Hematopoietic multipotent progenitor cell treated with erythropoietin and hydrocortisone succinate and interleukin-3 and kit ligand, for 4 days (in vitro differentiated cells): Measurements from ENCODE around the gene PRR29.

Experiments used
- DNase-seq: peaks from one replicate; pipeline ENCODE4 v3.0.0-alpha.2; 2015

PRR29 gene

DNA sequence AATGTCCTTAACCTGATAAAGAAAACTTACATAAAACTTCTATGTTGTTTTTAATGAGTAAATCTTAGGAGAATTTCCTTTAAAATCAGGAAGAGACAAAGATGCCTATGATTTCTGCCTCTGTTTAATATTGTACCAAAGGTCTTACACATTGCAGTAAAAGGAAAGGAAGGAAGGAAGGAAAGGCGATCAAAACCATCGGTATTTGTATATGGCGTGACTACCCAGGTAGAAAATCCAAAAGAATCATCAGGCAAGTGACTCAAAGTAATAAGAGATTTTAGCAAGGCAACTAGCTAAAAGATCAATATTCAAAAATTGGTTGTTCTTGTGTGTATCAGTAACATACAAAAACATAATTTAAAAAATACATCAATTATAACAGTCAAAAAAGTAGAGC lies 18.8 kb downstream of the PRR29 start:
- no peak for DNase-seq

DNA sequence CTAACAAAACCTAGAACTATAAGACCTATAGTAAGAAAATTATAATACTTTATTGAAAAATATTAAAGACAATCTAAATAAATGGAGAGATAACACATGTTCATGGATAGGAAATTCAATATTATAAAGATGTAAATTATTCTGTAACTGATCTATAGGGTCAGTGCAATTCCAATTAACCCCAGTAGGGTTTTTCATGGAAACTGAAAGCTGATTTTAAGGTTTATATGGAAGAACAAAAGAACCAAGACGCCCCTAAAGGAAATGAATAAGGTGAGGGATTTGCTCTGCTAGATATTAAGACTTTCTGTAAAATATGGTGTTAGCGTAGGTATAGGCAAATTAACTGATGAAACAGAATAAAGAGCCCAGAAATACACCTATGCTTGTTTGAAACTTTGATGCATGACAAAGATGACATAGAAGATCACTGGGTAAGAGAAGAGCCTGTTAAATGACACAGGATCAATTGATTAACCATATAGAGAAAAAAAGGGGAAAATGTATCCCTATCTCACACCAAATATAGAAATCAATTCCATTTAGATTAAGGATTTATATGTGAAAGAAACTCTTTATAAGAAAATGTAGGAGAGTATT lies 19.3 kb downstream of the PRR29 start:
- DNase-seq = peak; percentile 41

DNA sequence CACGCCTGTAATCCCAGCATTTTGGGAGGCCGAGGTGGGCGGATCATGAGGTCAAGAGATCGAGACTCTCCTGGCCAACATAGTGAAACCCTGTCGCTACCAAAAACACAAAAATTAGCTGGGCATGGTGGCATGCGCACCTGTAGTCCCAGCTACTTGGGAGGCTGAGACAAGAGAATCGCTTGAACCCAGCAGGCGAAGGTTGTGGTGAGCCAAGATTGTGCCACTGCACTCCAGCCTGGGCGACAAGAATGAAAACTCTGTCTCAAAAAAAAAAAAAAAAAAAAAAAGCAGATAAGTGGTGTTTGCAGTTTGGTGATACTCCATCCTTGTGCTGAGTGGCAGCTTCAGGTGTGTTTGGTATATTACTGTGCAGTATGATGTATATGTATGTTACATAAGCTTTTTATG lies 21.4 kb downstream of the PRR29 start:
- peak; percentile 50 for DNase-seq

DNA sequence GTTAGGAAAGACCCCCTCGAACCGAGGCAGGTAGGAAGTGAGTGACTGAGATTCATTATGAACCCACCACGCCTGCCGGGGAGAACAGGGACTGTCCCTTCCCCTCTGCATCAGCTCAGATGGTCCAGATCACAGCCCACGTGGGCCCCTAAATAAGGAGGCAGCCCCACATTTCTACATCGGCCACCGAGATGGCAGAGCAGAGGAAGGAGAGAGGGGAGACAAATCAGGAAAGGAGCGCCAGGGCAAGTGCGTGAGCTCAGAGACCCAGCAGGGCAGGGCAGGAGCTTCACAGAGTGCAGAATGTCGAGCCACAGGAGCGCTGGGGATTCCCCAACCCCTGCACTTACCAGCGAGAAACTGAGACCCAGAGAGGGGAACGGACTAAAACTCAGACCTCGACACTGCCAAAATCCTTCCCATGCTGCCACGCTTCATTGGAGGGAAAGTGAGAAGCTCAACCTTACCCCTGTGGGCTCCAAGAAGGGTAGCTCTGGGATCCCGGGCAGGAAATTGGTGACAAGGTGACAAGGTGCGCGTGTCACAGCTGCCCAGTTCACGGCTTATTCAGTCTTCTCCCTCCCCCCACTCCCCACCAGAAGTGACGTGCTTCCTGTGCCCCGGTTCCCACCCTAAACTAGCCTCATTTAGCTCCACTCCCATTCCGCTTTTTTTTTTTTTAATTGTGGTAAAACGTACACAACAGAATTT lies 22.1 kb downstream of the PRR29 start, which contains the start of gene ICAM2:
TSS of gene ICAM2 (minus strand) at position 578 of the 711 bp plus-strand sequence. CDS start 13,942 bp downstream, outside the sequence.
- DNase-seq = peak; percentile 98

DNA sequence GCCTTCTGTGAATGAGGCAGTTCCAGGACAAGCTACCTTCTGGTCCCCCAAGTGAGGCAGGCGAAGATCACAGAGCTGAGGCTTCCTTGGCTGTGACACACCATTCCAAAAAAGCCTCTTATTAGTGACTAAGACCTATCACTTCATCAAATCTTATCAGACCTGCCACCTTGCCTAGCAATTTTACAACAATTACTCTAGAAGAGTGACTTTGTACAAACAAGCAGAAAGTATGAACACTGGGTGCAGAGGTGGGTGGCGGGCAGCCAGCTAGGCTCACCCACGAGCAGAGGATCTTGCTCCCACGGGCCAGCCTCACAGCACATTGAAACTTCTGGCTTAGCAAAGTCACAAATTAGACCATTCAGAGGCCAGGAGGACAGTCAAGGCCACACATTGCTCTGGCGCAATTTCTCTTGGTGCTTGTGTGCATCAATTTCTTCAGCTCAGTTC lies 24.5 kb downstream of the PRR29 start:
- DNase-seq = peak; percentile 66

DNA sequence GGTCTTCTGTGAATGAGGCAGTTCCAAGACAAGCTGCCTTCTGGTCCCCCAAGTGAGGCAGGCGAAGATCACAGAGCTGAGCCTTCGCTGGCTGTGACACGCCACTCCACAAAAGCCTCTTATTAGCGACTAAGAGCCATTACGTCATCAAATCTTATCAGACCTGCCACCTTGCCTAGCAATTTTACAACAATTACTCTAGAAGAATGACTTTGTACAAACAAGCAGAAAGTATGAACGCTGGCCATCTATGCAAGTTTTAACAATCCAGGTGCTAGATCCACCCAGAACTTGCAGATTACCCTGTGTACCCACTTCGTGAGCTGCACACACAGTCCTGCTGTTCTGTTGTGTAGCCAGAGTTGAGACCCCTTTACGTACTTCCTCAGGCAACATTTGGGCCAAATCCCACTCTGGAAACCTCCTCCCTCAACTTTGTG lies 26.1 kb downstream of the PRR29 start:
- peak; percentile 96 for DNase-seq

DNA sequence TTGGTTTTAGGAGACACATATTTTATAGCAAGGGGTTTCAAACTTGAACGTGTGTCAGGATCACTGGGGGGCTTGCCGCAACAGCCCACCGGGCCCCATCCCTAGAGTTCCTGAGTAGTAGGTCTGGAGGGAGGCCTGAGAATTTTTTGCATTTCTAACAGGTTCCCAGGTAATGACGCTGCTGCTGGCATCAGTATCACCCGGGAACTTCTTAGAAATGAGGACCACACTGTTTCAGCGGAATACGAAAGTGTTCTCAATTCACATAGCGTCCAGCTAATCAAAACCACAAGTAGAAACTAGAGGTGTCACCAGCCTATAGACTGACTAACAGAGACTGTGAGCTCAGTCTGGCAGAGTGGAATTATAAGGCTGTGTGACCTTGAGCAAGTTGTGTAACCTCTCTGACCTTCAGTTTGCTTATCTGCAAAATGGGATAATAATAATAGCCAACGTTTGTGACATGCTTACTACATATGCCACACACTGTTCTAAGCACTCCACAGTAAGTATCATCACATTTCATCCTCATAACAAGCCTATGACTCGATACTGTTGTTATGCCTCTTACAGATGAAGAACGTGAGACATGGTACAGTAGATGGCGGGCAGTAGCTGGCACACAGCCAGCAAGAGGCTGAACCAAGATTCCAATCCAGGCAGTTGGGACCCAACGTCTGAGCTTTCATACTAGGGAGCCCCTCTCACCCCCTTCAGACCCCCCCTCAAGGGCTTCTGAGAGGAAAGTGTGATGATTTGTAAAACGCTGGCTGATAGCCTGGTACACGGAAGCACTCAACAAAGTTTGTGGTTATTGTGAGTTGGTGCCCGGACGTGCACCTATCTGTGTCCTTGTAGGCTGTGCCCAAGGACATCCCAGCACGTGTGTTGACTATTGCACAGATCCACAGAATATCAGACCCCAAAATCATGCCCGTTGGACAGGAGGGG lies 26.9 kb downstream of the PRR29 start:
- DNase-seq = peak; percentile 46

DNA sequence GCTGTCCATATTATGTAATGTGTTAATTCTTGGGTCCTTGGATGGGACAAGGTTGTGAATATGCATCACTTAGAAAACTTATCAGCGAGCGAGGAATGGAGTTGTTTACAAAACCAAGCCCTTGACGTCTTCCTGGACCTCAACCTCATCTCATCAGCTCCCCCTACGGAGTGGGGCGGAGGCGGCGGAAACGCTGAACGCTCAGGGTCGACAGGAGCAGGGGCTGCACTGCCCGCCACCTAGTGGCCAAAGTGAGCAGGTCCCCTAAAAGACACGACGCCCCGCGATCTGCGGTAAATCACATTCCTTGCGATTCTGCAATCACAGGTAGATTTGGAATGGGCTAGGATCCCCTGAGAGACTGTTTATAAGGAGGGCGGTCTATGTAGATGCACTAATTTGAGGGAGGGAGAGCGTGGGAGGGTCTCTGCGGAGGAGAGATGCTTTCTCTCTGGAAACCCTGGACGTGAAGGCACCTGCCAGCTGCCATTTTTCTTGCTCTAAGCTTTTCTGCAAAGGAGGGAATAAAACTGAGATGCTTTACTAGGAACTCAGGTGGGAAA lies 27.7 kb downstream of the PRR29 start:
- DNase-seq = peak; percentile 98

DNA sequence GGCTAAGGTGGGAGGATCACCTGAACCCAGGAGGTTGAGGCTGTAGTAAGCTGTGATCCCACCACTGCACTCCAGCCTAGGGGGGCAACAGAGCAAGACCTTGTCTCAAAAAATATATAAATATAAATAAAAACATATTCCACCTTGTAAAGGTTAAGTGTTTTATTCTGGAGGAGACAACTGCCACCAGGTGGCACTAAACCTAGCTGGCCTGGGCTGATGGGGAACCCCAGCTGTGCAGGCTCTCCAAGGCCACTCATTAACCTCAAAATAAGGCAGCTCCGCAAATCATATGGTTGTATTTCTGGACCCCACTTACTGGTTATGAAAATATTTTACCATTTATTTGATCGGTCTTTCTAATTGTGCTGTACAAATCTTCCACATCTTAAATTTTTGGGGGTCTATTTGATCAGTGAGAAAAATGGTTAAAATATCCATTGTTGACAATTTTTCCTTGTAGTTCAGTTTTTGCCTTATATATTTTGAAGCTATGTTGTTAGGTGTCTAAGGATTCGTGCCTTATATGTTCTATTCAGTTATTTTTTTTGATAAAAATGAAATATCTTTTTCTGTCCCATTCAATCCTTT lies 30.8 kb downstream of the PRR29 start:
- peak; percentile 87 for DNase-seq

DNA sequence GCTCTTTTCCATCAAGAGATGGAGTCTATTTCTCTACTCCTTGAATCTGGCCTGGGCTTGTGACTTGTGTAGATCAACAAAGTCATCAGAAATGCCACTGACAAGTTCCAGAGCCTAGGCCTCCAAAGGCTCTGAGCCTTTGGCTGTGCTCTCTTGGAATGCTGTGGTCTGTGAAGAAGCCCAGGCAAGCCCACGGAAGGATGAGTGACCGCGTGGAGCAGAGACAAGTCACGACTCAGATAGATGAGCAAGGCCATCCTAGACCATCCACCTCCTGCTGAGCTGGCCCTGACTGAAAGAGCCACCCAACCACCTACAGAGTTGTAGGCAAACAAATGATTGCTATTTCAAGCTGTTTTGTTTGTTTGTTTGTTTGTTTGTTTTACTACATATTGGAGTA lies 33.9 kb downstream of the PRR29 start:
- no peak for DNase-seq

DNA sequence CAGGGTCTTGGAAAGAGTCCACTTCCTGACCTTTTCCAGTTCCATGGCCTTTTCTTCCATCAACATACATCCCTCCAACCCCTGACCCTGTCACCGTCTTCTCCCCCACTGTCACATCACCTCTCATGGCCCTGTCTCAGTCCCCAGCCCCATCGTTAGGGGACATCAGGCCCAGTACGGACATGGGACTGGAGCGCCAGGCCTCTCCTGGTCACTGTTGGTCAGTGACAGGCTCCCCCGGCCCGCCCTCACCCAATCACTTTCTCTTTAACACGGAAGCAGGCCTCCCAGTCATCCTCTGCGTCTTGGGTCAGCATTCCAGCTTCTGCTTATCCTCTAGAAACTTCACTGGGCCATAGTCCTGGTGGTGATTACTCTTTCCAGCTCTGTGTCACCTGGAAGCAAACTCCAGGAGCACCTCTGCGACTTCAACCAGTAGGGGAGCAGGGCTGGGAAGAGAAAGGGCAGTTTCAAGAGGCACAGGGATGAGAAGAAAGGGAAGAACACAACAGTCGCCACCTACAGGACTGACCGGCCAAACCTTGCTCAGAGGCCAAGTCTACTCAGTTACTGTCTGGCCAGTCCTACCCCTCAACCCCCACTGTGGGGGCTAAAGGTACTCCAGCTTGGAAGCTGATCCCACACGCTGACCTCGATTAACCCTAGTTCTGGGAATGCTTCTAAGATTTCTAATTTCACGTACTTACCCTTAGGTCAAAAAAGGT lies 38.2 kb downstream of the PRR29 start:
- DNase-seq = no peak

DNA sequence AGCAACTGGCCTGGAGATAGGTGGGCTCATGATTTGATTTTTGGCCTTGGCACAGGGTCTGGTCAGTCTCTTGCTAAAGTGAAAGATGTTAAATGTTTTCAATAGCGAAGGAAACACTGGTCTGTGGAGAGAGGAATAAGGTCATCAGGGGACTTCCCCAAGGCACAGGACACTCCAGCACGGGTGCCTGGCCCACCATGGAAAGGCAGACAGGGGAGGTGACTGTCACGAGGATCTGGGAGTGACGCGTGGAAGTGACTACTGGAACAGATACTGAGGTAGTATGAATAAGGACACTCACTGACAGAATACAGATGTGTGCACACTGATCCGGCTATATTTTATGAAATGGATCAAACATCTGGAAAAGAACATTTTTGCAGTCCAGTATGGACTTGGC lies 39.0 kb downstream of the PRR29 start:
- no peak for DNase-seq

DNA sequence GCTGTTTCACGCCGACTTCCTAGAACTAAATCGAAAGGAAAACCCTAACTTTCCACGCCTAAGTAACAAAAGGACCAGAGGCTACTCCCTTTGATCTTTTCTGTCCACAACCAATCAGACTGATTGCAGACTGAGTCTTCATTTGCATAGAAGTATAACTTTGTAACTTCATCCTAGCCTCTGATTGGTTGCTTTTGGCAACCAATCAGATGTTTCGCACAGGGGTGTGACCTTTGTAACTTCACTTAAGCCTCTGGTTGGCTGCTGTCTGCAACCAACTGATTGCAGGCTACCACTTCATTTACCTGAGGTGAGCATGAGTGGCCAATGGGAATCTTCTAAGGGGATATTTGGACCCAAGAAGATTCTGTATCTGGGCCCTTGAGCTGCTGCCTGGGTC lies 39.7 kb downstream of the PRR29 start:
- no peak for DNase-seq

DNA sequence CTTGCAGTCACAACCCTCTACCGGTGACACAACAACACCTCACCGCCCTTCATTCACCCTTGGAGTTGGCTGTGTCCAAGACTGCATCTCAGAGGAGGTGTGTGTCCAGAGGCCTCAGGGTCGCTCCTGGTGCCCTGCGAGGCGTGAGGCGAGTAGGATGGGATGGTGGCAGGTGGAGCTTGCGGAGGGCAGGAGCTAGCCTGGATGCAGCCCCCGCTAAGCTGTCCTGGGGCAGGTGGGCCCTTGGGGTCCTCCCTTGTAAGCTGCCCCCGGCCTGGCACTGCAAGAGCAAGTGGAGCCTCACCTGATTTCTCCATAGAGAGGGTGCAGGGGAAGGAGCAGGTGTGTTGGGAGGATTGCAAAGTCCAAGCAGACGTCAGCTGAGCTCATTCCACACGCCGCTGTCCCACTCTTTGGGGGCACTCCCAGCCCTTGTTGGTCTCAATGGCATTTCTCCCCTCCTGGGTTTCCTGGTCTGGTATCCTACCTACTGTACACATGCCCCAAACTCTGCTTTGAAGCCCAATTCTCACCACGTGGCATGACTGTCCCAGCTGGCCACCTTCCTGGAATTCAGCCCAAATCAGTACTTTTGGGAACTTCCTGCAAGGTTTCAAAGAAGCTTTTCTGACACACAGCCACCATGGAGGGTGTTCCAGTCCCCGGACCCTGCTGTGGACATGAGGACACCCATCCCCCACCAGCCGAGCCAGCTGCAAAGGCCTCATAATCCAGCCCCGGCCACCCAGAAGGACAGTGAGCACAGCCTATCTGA lies 40.4 kb downstream of the PRR29 start:
- no peak for DNase-seq

DNA sequence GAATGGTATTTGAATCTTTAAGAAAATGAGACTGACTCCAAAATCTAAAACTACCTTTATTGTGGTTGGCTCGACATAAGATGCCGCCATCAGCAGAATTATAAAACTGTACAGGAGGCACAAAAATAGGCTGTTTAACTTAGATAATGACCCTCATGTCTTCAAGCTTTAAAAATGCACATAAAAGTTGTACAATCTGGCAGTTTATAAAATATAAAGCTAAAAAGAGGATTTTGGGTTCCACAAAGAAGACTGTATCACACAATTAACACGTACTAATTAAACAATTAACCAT lies 40.9 kb downstream of the PRR29 start:
- no peak for DNase-seq

DNA sequence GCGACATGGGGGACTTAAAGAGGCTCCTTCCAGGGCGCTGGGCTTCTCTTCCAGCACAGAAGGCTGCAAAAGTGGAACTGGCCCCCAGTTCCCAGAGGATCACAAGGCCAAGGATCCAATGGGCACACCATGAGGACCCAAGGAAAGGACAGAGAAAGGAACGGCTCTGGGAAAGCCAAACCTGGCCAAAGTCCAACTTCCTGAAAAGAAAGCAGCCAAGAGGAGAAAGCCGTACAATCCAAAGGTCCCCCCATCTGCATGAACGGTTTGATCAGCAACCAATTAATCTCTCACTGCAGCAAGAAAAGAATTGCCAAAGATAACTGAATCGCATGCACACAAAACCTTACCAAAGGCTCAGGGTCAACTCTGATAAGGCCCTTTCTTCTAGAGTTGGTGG lies 42.1 kb downstream of the PRR29 start:
- DNase-seq = no peak

DNA sequence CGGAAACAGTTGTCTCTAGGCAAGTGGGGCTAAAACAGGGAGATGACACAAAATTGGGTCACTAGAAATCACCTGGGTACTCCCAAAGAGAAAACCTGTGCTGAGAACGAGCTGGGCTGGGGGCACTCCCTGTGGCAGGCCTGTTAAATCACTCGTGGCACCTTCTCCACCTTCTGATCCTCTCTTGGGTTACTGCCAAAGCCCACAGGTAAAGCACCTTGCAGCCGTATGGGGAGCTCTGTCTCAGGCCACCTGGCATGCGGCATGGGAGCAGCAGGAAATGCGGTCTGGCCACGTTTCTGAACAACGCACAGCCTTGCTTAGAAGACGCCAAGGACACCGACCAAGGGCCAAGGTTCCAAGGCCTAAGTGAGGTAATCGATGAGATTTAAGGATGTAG lies 43.8 kb downstream of the PRR29 start:
- DNase-seq = no peak

DNA sequence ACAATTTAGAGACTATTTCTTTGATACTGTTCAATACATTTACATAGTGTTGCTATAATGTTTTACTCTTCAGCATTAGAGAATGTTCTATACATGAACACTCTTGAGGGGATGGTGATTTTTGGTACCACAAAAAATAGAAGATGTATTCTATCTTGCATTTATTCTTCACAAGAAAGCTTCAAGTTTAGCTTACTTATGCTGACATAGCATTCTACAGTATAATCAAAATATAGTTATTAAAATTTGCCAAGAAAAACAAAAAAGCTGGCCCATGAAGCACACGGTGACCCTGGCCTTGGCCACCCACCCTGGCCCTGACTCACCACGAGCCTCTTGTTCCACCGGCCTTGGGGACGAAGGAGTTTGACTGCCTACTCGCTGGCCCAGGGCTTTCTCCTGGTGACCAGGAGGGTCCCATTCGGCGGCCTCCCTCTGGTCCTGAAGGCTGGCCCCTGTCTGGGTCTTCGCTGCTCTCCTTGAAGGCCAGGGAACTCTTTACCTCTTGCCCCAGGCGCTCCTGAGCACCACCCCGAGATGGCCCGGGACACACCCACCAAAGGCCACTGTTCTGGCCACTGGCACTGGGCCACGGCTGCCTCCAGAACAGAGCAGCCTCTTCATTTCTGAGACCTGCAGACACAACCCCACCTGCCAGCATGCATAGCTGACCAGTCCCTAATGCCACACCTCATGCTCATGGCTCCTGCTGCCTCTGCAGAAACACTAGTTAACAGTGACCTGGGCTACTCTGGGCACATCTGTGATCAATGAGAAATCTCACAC lies 44.7 kb downstream of the PRR29 start:
- no peak for DNase-seq

DNA sequence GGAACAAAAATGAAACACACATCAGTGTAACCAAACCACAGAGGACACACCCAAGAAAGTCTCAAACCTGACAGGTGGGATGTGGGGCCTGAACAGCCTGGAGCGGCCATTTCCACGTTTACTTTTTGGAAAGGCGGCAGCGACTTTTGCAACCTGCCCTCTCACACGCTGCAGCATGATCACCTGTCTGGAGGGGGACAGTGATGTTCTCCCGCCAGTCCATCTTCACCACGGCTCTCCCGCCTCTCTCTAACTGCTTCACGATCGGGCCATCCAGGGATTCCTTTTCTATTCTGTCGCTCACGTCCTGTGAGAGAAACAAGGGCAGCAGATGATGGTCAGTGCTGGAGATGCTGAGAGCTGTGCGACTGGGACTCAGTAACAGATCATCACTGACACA lies 47.0 kb downstream of the PRR29 start:
- DNase-seq = no peak

DNA sequence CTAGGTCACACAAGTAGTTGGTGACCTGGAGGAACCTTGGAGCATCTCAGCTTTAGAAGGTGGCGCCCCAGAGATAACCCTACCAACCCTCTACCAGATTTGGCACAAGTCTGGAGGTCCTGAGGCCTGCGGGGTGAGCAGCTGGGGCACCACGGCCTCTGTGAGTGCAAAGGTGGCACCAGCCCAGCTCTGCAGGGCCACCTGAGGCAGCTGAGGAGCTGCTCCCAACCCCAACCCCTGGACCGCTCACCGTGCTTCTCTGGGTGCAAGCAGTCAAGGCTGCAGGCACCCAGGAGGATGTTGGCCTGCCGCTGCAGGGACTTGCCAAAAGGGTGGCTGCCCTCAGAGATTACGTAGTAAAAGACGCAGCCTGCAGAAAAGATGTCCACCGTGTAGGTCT lies 50.7 kb downstream of the PRR29 start:
- no peak for DNase-seq

DNA sequence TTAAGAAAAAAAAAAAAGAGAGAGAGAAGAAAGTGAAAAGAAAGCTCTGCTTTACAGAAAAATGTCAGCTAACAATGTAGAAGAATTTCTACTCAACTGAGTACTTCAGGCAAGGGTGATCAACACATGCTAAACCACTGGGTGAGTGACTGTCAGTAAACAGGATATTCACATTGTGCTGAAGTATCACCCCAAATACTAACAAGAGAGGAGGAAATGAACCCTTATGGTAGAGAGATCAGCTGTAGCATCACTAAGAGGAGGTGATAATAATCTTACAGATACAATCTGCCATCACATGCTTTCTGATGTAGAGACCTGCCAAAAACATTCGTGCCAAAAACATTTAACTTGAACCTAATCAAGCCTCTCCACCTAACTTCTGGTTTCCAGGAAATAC lies 53.0 kb downstream of the PRR29 start:
- peak; percentile 37 for DNase-seq
